Measurements from ENCODE around the gene FADS3.

The FADS3 gene

GRCh38 chr11:61855939-61856680, 35.2 kb downstream of the FADS3 start:
- no peak for DNase-seq (ENCODE audit: low read depth)

GRCh38 chr11:61854966-61855714, 36.2 kb downstream of the FADS3 start:
- no peak for DNase-seq (ENCODE audit: low read depth)

GRCh38 chr11:61854206-61854895, 37.0 kb downstream of the FADS3 start:
- no peak for DNase-seq (ENCODE audit: low read depth)

GRCh38 chr11:61853698-61854169, 37.6 kb downstream of the FADS3 start:
- DNase-seq (ENCODE audit: low read depth): no peak

DNA sequence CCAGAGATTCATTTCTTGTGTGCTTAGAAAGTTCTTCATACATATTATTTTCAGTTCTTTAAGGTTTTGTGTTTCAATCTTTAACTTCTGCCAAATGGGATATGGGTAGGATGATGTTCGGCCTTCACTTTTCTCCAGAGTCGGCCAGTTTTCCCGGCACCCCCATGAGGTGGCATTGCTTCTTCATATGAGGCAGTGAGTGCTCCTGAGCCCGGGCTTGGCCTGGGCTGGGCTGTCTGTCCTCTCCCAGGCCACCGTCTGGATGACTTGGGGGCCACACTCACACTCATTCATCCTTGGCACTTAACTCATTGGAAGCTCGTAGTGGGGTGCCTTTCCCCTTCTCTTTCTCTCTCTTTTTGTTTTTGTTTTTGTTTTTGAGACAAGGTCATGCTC, 39.4 kb downstream of the FADS3 start:
- no peak for DNase-seq (ENCODE audit: low read depth)

GRCh38 chr11:61851113-61851899, 40.0 kb downstream of the FADS3 start:
- no peak for DNase-seq (ENCODE audit: low read depth)

DNA sequence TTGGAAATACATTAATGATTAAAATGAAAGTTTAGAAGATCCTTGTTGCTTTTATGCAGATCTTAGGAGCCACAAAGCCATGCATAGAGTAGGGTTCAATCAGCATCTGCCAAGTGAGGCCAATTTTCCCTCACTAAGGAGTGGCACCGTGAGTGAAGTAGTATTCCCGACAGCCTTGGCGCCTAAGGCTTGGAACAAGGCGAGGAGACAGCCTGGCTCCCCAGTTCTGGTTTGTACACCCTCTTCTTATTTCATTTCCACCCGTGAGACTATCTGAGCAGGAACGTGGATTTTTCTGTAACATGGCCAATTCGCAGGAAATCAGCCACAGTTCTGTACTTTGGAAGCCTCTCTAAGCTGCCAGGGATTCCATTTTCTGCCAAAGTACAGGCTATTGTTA, 40.7 kb downstream of the FADS3 start:
- DNase-seq (ENCODE audit: low read depth): no peak

DNA sequence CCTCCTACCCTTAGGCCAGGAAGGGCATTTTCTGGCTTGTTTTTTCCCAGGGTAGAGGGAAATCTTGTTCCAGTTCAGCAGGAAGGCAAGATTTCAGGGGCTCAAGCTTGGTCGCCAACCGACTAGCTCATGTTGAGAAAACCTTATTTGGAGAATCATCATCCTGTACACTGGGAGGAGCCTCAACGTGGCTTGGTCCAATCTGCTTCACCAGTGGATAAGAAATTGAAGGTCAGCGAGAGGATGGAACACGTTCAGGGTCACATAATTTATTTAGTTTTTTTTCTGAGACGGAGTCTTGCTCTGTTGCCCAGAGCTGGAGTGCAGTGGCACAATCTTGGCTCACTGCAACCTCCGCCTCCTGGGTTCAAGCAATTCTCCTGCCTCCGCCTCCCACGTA, 42.7 kb downstream of the FADS3 start:
- DNase-seq (ENCODE audit: low read depth): no peak

GRCh38 chr11:61847914-61848581, 43.3 kb downstream of the FADS3 start:
- DNase-seq (ENCODE audit: low read depth): no peak

- DNase-seq (ENCODE audit: low read depth): no peak
Observed at GRCh38 chr11:61846362-61847020, 44.9 kb downstream of the FADS3 start.

- no peak for DNase-seq (ENCODE audit: low read depth)
Observed at GRCh38 chr11:61844909-61845565, 46.3 kb downstream of the FADS3 start.

GRCh38 chr11:61842528-61842820, 48.9 kb downstream of the FADS3 start:
- no peak for DNase-seq (ENCODE audit: low read depth)

GRCh38 chr11:61841636-61842527, 49.5 kb downstream of the FADS3 start:
- DNase-seq (ENCODE audit: low read depth): no peak

GRCh38 chr11:61840371-61840770, 51.0 kb downstream of the FADS3 start:
- DNase-seq (ENCODE audit: low read depth): no peak

DNA sequence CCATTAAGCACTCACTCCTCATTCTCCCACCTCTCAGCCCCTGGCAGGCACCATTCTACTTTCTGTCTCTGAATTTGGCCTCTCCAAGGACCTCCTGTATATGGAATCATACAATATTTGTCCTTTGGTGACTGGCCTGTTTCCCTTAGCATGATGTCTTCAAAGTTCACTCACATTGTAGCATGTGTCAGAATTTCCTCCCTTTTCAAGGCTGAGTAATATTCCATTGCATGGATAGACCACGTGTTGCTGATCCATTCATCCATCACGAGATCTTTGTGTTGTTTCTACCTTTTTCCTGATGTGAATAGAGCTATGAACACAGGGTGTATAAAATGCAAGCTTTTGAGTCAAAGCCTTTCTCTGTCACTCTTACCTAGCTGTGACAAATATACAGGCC, 51.6 kb downstream of the FADS3 start:
- no peak for DNase-seq (ENCODE audit: low read depth)

GRCh38 chr11:61838921-61839320, 52.4 kb downstream of the FADS3 start:
- DNase-seq (ENCODE audit: low read depth): no peak

DNA sequence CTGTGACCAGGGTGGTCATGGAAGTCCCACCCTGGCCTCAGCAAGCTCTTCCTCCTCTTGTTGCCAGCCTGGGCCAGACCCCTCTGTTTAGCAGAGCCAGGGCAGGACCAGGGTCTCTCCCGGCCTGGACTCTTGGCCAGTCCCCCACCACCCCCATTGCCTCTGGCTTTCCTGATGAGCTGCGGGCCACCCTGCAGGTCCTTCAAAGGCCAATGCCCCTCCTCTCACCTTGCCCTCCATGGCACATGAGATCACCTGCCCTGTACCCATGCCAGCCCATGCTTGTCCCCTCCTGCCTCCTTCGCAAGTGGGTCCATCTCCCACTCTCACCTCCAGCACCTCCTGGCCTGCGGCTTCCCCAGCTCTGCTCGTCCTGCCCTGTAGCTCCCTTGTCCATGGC, 52.8 kb downstream of the FADS3 start:
- DNase-seq (ENCODE audit: low read depth): no peak

- no peak for DNase-seq (ENCODE audit: low read depth)
Observed at GRCh38 chr11:61837411-61838005, 53.8 kb downstream of the FADS3 start.

DNA sequence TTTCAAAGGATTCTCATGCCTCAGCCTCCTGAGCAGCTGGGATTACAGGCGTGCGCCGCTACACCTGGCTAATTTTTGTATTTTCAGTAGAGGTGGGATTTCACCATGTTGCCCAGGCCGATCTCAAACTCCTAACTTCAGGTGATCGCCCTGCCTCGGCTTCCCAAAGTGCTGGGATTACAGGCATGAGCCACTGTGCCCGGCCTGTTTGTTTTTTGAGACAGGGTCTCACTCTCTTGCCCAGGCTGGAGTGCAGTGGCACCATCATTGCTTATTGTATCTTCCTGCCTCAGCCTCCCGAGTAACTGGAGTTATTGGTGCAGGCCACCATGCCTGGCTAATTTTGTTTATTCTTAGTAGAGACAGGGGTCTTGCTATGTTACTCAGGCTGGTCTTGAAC, 55.2 kb downstream of the FADS3 start:
- DNase-seq (ENCODE audit: low read depth): no peak
